H1 (cell line): Measurements from ENCODE around the gene LAMP5. TPM values are rescaled to one million over a fixed set of nuclear protein-coding genes. Genes with fewer than 3 reads are reported as not detected.

Experiments used
- JUN ChIP-seq: IDR thresholded peaks from 2 replicates; pipeline ENCODE4 v1.6.1; 2011; ENCODE audit warnings: low read depth, mild to moderate bottlenecking, improper control_type of control experiment, low read length
- RAD21 ChIP-seq, 2 experiments: IDR thresholded peaks in 1 of 2; conservative IDR thresholded peaks in 1 of 2; 2 replicates each; pipeline ENCODE4 v1.6.1; 2011; ENCODE audit warnings: low read depth in 2 of 2, low read length in 2 of 2, improper control_type of control experiment in 1 of 2, inconsistent platforms in 1 of 2, mild to moderate bottlenecking in 1 of 2, moderate library complexity in 1 of 2
- RFX5 ChIP-seq: IDR thresholded peaks from 2 replicates; pipeline ENCODE4 v1.6.1; 2011; ENCODE audit warnings: low read depth, low read length, improper control_type of control experiment, borderline replicate concordance
- SAP30 ChIP-seq: fragments of 300-600 bp; sonication (generic); IDR thresholded peaks from 2 replicates; pipeline ENCODE4 v1.7.1; 2012; ENCODE audit warnings: low read length, moderate library complexity, mild to moderate bottlenecking, inconsistent platforms; ENCODE audit not compliant: insufficient read depth, insufficient replicate concordance
- SIRT6 ChIP-seq: IDR thresholded peaks from one replicate; pipeline ENCODE4 v1.7.1; 2012; ENCODE audit warnings: low read length, inconsistent platforms
- polyA plus RNA-seq, 7 experiments: library from polyadenylated mRNA; depleted of rRNA in 3 of 7; stranded (reverse) in 5 of 7; unstranded in 2 of 7; fragments of >200 nt in 5 of 7; fragments of 200-250 nt in 2 of 7; gene quantifications; 1 replicate in 5 of 7; 2 replicates in 1 of 7; 4 replicates in 1 of 7; pipeline versions ENCODE4 v1.2.1 to v1.2.3, GENCODE V29; 2011 to 2013; ENCODE audit warnings: missing spikeins in 2 of 7, mixed read lengths in 2 of 7
- total RNA-seq: library from RNA; stranded (reverse); fragmentation: NEBNext Ultra II Directional; extraction: Animal tissue kit (Norgen Biotek cat#: 25700); gene quantifications from 2 replicates; pipeline ENCODE4 v1.2.1, GENCODE V29; 2021
- TF ChIP-seq, protein P1 (sequence below): IDR thresholded peaks from 2 replicates; pipeline ENCODE4 v1.6.1; 2012; ENCODE audit warnings: inconsistent platforms

Gene LAMP5
- total and polyA plus RNA-seq, 2 of the 8 experiments (the other 6 are each of a cell fraction or from before 2014, with no cell fraction given), result 0.22 to 1.9 TPM

GRCh38 chr20:9557411-9557810 lies 43.0 kb downstream of the LAMP5 start (continued):
- no peak for TF ChIP-seq RAD21 (IDR thresholded peaks at IDR 0.05 in 1 of 2, conservative IDR thresholded peaks at IDR 0.05 in 1 of 2; ENCODE audit: low read depth in 2 of 2, low read length in 2 of 2)
- TF ChIP-seq RFX5, result no peak
- no peak for TF ChIP-seq JUN
- TF ChIP-seq SAP30, result no peak
- no peak for TF ChIP-seq SIRT6
- TF ChIP-seq, protein P1, sequence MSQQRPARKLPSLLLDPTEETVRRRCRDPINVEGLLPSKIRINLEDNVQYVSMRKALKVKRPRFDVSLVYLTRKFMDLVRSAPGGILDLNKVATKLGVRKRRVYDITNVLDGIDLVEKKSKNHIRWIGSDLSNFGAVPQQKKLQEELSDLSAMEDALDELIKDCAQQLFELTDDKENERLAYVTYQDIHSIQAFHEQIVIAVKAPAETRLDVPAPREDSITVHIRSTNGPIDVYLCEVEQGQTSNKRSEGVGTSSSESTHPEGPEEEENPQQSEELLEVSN, result no peak
